B cell (primary cell): ENCODE results near the gene ANO2. TPM values are rescaled to one million over a fixed set of nuclear protein-coding genes. Genes with fewer than 3 reads are reported as not detected.

Source experiments
- ATAC-seq: fragments of 200-7000 bp; cut with Tn5 transposase; one replicate; pipeline ENCODE4 v1.10.0; 2021; ENCODE audit warnings: low read depth, mild to moderate bottlenecking, moderate number of reproducible peaks, moderate library complexity
- CTCF ChIA-PET: fragments of 350-600 bp; sonication (Branson Sonifier 250); formaldehyde crosslinking; loops from one replicate; lab custom pipeline; 2021; ENCODE audit warnings: antibody characterized with exemption, inconsistent platforms; lab: Charles Lee
- POLR2A ChIA-PET: fragments of 350-600 bp; sonication (Branson Sonifier 250); formaldehyde crosslinking; loops from one replicate; lab custom pipeline; 2021; ENCODE audit warnings: antibody characterized with exemption; lab: Charles Lee
- DNase-seq: peaks from one replicate; pipeline ENCODE4 v3.0.0; 2013
- H2AFZ ChIP-seq: 2 replicates; pipeline ENCODE4 v1.6.1; 2012; ENCODE audit warnings: mild to moderate bottlenecking, low read depth, low read length; ENCODE audit not compliant: insufficient read depth, poor library complexity, severe bottlenecking
- H3K27ac ChIP-seq, 2 donors: 1 replicate in 1 of 2; 2 replicates in 1 of 2; pipeline ENCODE4 v1.5.1; 2012 to 2013; ENCODE audit warnings: low read length in 2 of 2, mild to moderate bottlenecking in 2 of 2, moderate library complexity in 1 of 2
- H3K27me3 ChIP-seq, 4 experiments: fragments of 200-600 bp in 1 of 4; sonication (generic) in 1 of 4; replicated peaks in 1 of 4; 1 replicate in 2 of 4; 2 replicates in 2 of 4; pipeline versions ENCODE4 v1.6.1 to v1.7.0; 2013 to 2016; ENCODE audit warnings: low read length in 3 of 4, mild to moderate bottlenecking in 2 of 4, mixed read lengths in 1 of 4, moderate library complexity in 1 of 4; ENCODE audit not compliant: insufficient read depth in 4 of 4, control insufficient read depth in 3 of 4; ENCODE audit errors: control extremely low read depth in 1 of 4
- H3K36me3 ChIP-seq, 2 experiments: replicated peaks in 1 of 2; 1 replicate in 1 of 2; 2 replicates in 1 of 2; pipeline versions ENCODE4 v1.6.1 to v1.7.1; 2013; ENCODE audit warnings: low read length in 1 of 2; ENCODE audit not compliant: insufficient read depth in 2 of 2, control insufficient read depth in 1 of 2; ENCODE audit errors: control extremely low read depth in 1 of 2, extremely low read depth in 1 of 2
- H3K4me1 ChIP-seq, 2 donors: fragments of 200-600 bp in 1 of 2; sonication (generic) in 1 of 2; 1 replicate in 1 of 2; 2 replicates in 1 of 2; pipeline versions ENCODE4 v1.5.1 to v1.6.1; 2013 to 2017; ENCODE audit warnings: low read length in 2 of 2; ENCODE audit not compliant: control insufficient read depth in 2 of 2, insufficient read depth in 2 of 2
- H3K4me2 ChIP-seq: replicated peaks from 2 replicates; pipeline ENCODE3; 2012; ENCODE audit warnings: mild to moderate bottlenecking, low read depth, low read length; ENCODE audit not compliant: poor library complexity, severe bottlenecking
- H3K4me3 ChIP-seq, 5 experiments: fragments of 200-600 bp in 1 of 5; sonication (generic) in 1 of 5; 1 replicate in 3 of 5; 2 replicates in 2 of 5; pipeline versions ENCODE4 v1.5.1 to v1.7.0; 2011 to 2016; ENCODE audit warnings: low read length in 4 of 5, mild to moderate bottlenecking in 4 of 5, low read depth in 2 of 5, control low read depth in 1 of 5, moderate library complexity in 1 of 5; ENCODE audit not compliant: insufficient read depth in 1 of 5; ENCODE audit errors: control extremely low read depth in 1 of 5, extremely low read depth in 1 of 5
- H3K79me2 ChIP-seq: fragments of 200-600 bp; sonication (generic); one replicate; pipeline ENCODE4 v1.6.0; 2016; ENCODE audit warnings: low read length; ENCODE audit not compliant: control insufficient read depth, insufficient read depth
- H3K9ac ChIP-seq: fragments of 200-600 bp; sonication (generic); 2 replicates; pipeline ENCODE4 v1.6.1; 2017; ENCODE audit warnings: mild to moderate bottlenecking, low read length, moderate library complexity
- H3K9me3 ChIP-seq, 3 donors: one replicate each; pipeline versions ENCODE4 v1.6.1 to v1.7.1; 2013; ENCODE audit warnings: low read length in 2 of 3; ENCODE audit not compliant: control insufficient read depth in 2 of 3, insufficient read depth in 1 of 3; ENCODE audit errors: control extremely low read depth in 1 of 3
- H4K20me1 ChIP-seq: 2 replicates; pipeline ENCODE4 v1.6.0; 2012; ENCODE audit warnings: mild to moderate bottlenecking, low read length; ENCODE audit not compliant: insufficient read depth, control insufficient read depth, poor library complexity, severe bottlenecking
- H3K27ac Mint-ChIP-seq: one replicate; pipeline ENCODE4 v1.8.0; 2021; ENCODE audit warnings: mixed read lengths
- H3K27me3 Mint-ChIP-seq: one replicate; pipeline ENCODE4 v1.8.0; 2021; ENCODE audit warnings: mixed read lengths
- H3K4me1 Mint-ChIP-seq: one replicate; pipeline ENCODE4 v1.8.0; 2021; ENCODE audit warnings: mixed read lengths
- H3K4me3 Mint-ChIP-seq: one replicate; pipeline ENCODE4 v1.8.0; 2021; ENCODE audit warnings: mixed read lengths
- H3K9me3 Mint-ChIP-seq: one replicate; pipeline ENCODE4 v1.8.0; 2022; ENCODE audit warnings: mixed read lengths; ENCODE audit not compliant: insufficient read depth
- CTCF ChIP-seq: fragments of 200-600 bp; IDR thresholded peaks from one replicate; pipeline ENCODE4 v1.8.0; 2022; ENCODE audit warnings: antibody characterized with exemption, mild to moderate bottlenecking
- EZH2 ChIP-seq: IDR thresholded peaks from 2 replicates; pipeline ENCODE4 v1.6.1; 2012; ENCODE audit warnings: borderline replicate concordance, low read depth, mild to moderate bottlenecking, moderate library complexity, low read length; ENCODE audit not compliant: insufficient read depth, poor library complexity, severe bottlenecking
- WGBS: methylation state at CpG from one replicate; pipeline ENCODE4 v1.1.5; 2013; ENCODE audit warnings: missing lambda C conversion rate; ENCODE audit not compliant: insufficient coverage; 5-methylcytosine and 5-hydroxymethylcytosine counted together
- intact Hi-C: fragments of 100-400 bp; cut with micrococcal nuclease; formaldehyde crosslinking; loops from one replicate; pipeline ENCODE4 v1.10.0; 2022
- polyA plus RNA-seq: library from polyadenylated mRNA; depleted of rRNA; stranded (reverse); fragments of >200 nt; gene quantifications from 2 replicates; pipeline ENCODE4 v1.2.3, GENCODE V29; 2012
- total RNA-seq, 2 donors: library from RNA; stranded (reverse); fragments of 120-200 nt in 1 of 2; gene quantifications; 1 replicate in 1 of 2; 2 replicates in 1 of 2; pipeline versions ENCODE4 v1.2.3 to v1.2.4, GENCODE V29; 2013 to 2022

Gene ANO2
- total and polyA plus RNA-seq, 2 donors (not counting 1 experiment from before 2014, with no cell fraction given) = not detected

GRCh38 chr12:5944688-5945070 lies 380 bp downstream of the ANO2 start:
- Histone ChIP-seq H3K36me3 (no peaks in the 10 kb centered on the region), H3K4me1 (no peaks in the 10 kb centered on the region), H2AFZ (no peak overlapping the region), H3K9ac (no peak overlapping the region), H3K9me3 (peaks cover 0 to 8% (median 0%) of the 10 kb centered on the region in 3 donors), H4K20me1 (no peaks in the 10 kb centered on the region), H3K27ac (no peak overlapping the region), H3K4me3 (no peak overlapping the region), H3K27me3 (peaks cover 0 to 38% (median 13%) of the 10 kb centered on the region in 4 experiments), H3K4me2 (no peak overlapping the region), H3K79me2 (no peaks in the 10 kb centered on the region)
- DNase-seq (no peak), ATAC-seq (no peak)
- no peak for TF ChIP-seq CTCF
- no peak for TF ChIP-seq EZH2
- ChIA-PET CTCF (no interaction called here), POLR2A (no interaction called here)
- Mint-ChIP-seq H3K4me1 (no peaks in the 10 kb centered on the region), H3K9me3 (no peaks in the 10 kb centered on the region), H3K4me3 (no peak overlapping the region), H3K27me3 (peaks cover 65% of the 10 kb centered on the region), H3K27ac (no peak overlapping the region)
- intact Hi-C loops = no loop called here
- 32% methylated on average over 10 of the region's 12 CpGs for WGBS

- Histone ChIP-seq H3K9ac (no peak overlapping the region), H4K20me1 (no peaks in the 10 kb centered on the region), H3K9me3 (peaks cover 0 to 8% (median 0%) of the 10 kb centered on the region in 3 donors), H3K4me1 (no peaks in the 10 kb centered on the region), H3K4me2 (no peak overlapping the region), H2AFZ (no peak overlapping the region), H3K36me3 (no peaks in the 10 kb centered on the region), H3K27ac (no peak overlapping the region), H3K27me3 (peaks cover 0 to 43% (median 15%) of the 10 kb centered on the region in 4 experiments), H3K79me2 (no peaks in the 10 kb centered on the region), H3K4me3 (no peak overlapping the region)
- peaks cover 67% of the 10 kb centered on the region for H3K27me3 Mint-ChIP-seq
- ChIA-PET POLR2A (no interaction called here), CTCF (no interaction called here)
- no peak for TF ChIP-seq EZH2
- TF ChIP-seq CTCF = no peak
- no peaks in the 10 kb centered on the region for H3K9me3 Mint-ChIP-seq
- intact Hi-C loops = no loop called here
- WGBS = 94% methylated on average over 8 of the region's 8 CpGs
- H3K4me3 Mint-ChIP-seq = no peak overlapping the region
- H3K4me1 Mint-ChIP-seq = no peaks in the 10 kb centered on the region
- no peak overlapping the region for H3K27ac Mint-ChIP-seq
- ATAC-seq (no peak), DNase-seq (no peak)
Measured at GRCh38 chr12:5944053-5944452, 1.0 kb downstream of the ANO2 start.
